Esophagus muscularis mucosa (tissue), 3 donors: ENCODE data around the gene MEAK7.

Source experiments
- EP300 ChIP-seq: sonication (generic); formaldehyde crosslinking; IDR thresholded peaks from one replicate; pipeline ENCODE4 v1.6.1; 2017; ENCODE audit warnings: antibody characterized with exemption
- TF ChIP-seq, protein P1 (sequence below), 3 experiments: fragments of 200-600 bp in 2 of 3; fragments of 450-650 bp in 1 of 3; sonication (generic) in 2 of 3; IDR thresholded peaks; one replicate each; pipeline ENCODE4 v1.5.1; 2017 to 2019; ENCODE audit warnings: antibody characterized with exemption in 3 of 3, mild to moderate bottlenecking in 2 of 3, moderate library complexity in 1 of 3

DNA sequence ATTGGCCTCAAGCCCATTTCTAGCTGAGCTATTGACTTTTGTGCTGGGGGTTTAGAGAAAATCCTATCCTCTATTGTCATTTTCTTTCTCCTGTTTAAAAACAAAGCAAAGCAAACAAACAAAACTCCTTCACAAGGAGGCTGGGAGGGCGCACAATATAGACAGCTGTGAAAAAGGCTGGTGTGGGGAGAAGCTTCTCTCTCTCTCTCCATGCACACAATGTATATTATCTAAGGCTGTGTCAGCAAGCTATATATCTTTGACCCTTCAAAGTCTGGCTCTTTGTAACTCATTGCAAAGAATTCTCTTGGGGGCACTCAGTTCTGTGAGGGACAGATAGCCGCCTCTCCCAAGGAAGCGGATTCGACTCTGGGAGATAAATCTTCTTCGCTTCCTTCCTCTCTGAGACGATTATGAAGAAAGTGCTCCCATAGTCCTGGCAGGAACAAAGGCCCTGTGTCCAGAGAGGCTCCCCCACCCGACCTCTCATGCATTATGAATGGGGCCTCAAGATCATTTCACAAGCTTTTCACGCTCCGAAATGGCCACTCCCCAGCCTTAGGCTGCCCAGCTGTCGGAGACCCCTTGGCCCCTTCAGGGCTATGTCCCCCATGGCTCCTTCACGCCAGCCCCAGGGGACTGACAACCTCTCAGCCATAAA is 33.2 kb upstream of the MEAK7 start:
- TF ChIP-seq, protein P1, sequence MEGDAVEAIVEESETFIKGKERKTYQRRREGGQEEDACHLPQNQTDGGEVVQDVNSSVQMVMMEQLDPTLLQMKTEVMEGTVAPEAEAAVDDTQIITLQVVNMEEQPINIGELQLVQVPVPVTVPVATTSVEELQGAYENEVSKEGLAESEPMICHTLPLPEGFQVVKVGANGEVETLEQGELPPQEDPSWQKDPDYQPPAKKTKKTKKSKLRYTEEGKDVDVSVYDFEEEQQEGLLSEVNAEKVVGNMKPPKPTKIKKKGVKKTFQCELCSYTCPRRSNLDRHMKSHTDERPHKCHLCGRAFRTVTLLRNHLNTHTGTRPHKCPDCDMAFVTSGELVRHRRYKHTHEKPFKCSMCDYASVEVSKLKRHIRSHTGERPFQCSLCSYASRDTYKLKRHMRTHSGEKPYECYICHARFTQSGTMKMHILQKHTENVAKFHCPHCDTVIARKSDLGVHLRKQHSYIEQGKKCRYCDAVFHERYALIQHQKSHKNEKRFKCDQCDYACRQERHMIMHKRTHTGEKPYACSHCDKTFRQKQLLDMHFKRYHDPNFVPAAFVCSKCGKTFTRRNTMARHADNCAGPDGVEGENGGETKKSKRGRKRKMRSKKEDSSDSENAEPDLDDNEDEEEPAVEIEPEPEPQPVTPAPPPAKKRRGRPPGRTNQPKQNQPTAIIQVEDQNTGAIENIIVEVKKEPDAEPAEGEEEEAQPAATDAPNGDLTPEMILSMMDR (IDR thresholded peaks at IDR 0.05) = no peak
- TF ChIP-seq EP300 = no peak
